HepG2 (cell line): ENCODE measurements around the gene CCDC83. TPM values are rescaled to one million over a fixed set of nuclear protein-coding genes. Genes with fewer than 3 reads are reported as not detected.

Source experiments
- ARID2 ChIP-seq: sonication (generic); formaldehyde crosslinking; IDR thresholded peaks from 2 replicates; pipeline ENCODE4 v1.8.1; 2022; ENCODE audit warnings: mild to moderate bottlenecking, missing genetic modification reagents, borderline replicate concordance
- ATF7-NPFF ChIP-seq: sonication (generic); formaldehyde crosslinking; IDR thresholded peaks from 2 replicates; pipeline ENCODE4 v1.8.1; 2023; ENCODE audit warnings: mild to moderate bottlenecking, low read depth, missing genetic modification reagents, moderate library complexity
- BRF2 ChIP-seq: sonication (generic); formaldehyde crosslinking; IDR thresholded peaks from 2 replicates; pipeline ENCODE4 v1.8.1; 2022; ENCODE audit warnings: mild to moderate bottlenecking, missing genetic modification reagents
- EEA1 ChIP-seq: sonication (generic); formaldehyde crosslinking; IDR thresholded peaks from 2 replicates; pipeline ENCODE4 v1.5.1; 2020; ENCODE audit warnings: mild to moderate bottlenecking, missing genetic modification reagents, borderline replicate concordance
- FOXA1 ChIP-seq, 2 experiments: fragments of 450-650 bp in 1 of 2; sonication (generic) in 1 of 2; formaldehyde crosslinking in 1 of 2; IDR thresholded peaks; 2 replicates each; pipeline versions ENCODE4 v1.4.0 to v1.6.1; 2016 to 2020; ENCODE audit warnings: missing genetic modification reagents in 1 of 2
- GATAD2A ChIP-seq: IDR thresholded peaks from 2 replicates; pipeline ENCODE4 v1.6.1; 2016
- JDP2 ChIP-seq: sonication (generic); formaldehyde crosslinking; IDR thresholded peaks from 2 replicates; pipeline ENCODE4 v1.8.1; 2022; ENCODE audit warnings: missing genetic modification reagents, borderline replicate concordance
- MBNL3 ChIP-seq: fragments of 250-450 bp; sonication (Bioruptor Pico); conservative IDR thresholded peaks from 2 replicates; pipeline ENCODE4 v1.8.0; 2022; ENCODE audit warnings: mild to moderate bottlenecking, inconsistent platforms
- MXI1 ChIP-seq: IDR thresholded peaks from 3 replicates; pipeline ENCODE4 v1.6.1; 2012; ENCODE audit warnings: low read depth, low read length, inconsistent platforms, borderline replicate concordance
- NR3C1 ChIP-seq: sonication (generic); formaldehyde crosslinking; IDR thresholded peaks from 2 replicates; pipeline ENCODE4 v1.4.0; 2020; ENCODE audit warnings: missing genetic modification reagents
- REST ChIP-seq, 2 experiments: IDR thresholded peaks; 2 replicates each; pipeline ENCODE4 v1.6.1; 2011 to 2012; ENCODE audit warnings: low read length in 2 of 2, borderline replicate concordance in 1 of 2, low read depth in 1 of 2, mild to moderate bottlenecking in 1 of 2, moderate library complexity in 1 of 2
- SALL1 ChIP-seq: sonication (generic); formaldehyde crosslinking; IDR thresholded peaks from 2 replicates; pipeline ENCODE4 v1.8.0; 2022; ENCODE audit warnings: mild to moderate bottlenecking, missing genetic modification reagents
- SKI ChIP-seq: fragments of 450-650 bp; IDR thresholded peaks from one replicate; pipeline ENCODE4 v1.6.1; 2018; ENCODE audit warnings: mild to moderate bottlenecking; ENCODE audit not compliant: partially characterized antibody
- TEAD2 ChIP-seq: sonication (generic); formaldehyde crosslinking; IDR thresholded peaks from 2 replicates; pipeline ENCODE4 v1.9.0; 2021; ENCODE audit warnings: missing genetic modification reagents
- ZFP36L2 ChIP-seq: sonication (generic); formaldehyde crosslinking; IDR thresholded peaks from 2 replicates; pipeline ENCODE4 v1.4.0; 2020; ENCODE audit warnings: missing genetic modification reagents
- ZMYM4 ChIP-seq: sonication (generic); formaldehyde crosslinking; IDR thresholded peaks from 2 replicates; pipeline ENCODE4 v1.8.1; 2023; ENCODE audit warnings: mild to moderate bottlenecking, missing genetic modification reagents
- ZNF136 ChIP-seq: sonication (generic); formaldehyde crosslinking; IDR thresholded peaks from 2 replicates; pipeline ENCODE4 v1.8.1; 2022; ENCODE audit warnings: low read depth, mild to moderate bottlenecking, moderate library complexity, missing genetic modification reagents
- ZNF282 ChIP-seq: fragments of 450-650 bp; IDR thresholded peaks from 2 replicates; pipeline ENCODE4 v1.6.1; 2018; ENCODE audit not compliant: partially characterized antibody
- ZNF335 ChIP-seq: sonication (generic); formaldehyde crosslinking; IDR thresholded peaks from 2 replicates; pipeline ENCODE4 v1.4.0; 2020; ENCODE audit warnings: missing genetic modification reagents
- ZNF441 ChIP-seq: sonication (generic); formaldehyde crosslinking; IDR thresholded peaks from 2 replicates; pipeline ENCODE4 v1.7.0; 2021; ENCODE audit warnings: missing genetic modification reagents, borderline replicate concordance
- polyA plus RNA-seq, 8 experiments: library from polyadenylated mRNA; depleted of rRNA in 3 of 8; stranded (reverse) in 7 of 8; unstranded in 1 of 8; fragments of >200 nt; fragmentation: Illumina TruSeq in 4 of 8; extraction: Trizol in 4 of 8; gene quantifications; 2 replicates each; pipeline versions ENCODE4 v1.2.1 to v1.2.3, GENCODE V29; 2011 to 2016; ENCODE audit warnings: low read depth in 4 of 8, missing spikeins in 1 of 8, mixed read lengths in 1 of 8; ENCODE audit not compliant: insufficient read depth in 1 of 8
- total RNA-seq, 5 experiments: library from RNA; depleted of rRNA; stranded (reverse); fragments of >200 nt; fragmentation: Illumina TruSeq; extraction: Trizol; gene quantifications; 2 replicates each; pipeline ENCODE4 v1.2.3, GENCODE V29; 2016; ENCODE audit warnings: low read depth in 1 of 5
- TF ChIP-seq, protein P1 (sequence below): sonication (generic); formaldehyde crosslinking; IDR thresholded peaks from 2 replicates; pipeline ENCODE4 v1.4.0; 2020; ENCODE audit warnings: mild to moderate bottlenecking, low read depth, missing genetic modification reagents
- TF ChIP-seq, protein P2 (sequence below): sonication (generic); formaldehyde crosslinking; IDR thresholded peaks from 2 replicates; pipeline ENCODE4 v1.4.0; 2020; ENCODE audit warnings: mild to moderate bottlenecking, missing genetic modification reagents, borderline replicate concordance
- TF ChIP-seq, protein P3 (sequence below): sonication (generic); formaldehyde crosslinking; IDR thresholded peaks from 2 replicates; pipeline ENCODE4 v1.5.0; 2020; ENCODE audit warnings: missing genetic modification reagents, mild to moderate bottlenecking, borderline replicate concordance

CCDC83 gene
- total and polyA plus RNA-seq, 2 of the 13 experiments (the other 11 are each of a cell fraction or from before 2014, with no cell fraction given): not detected

GRCh38 chr11:85930879-85931366, 75.7 kb downstream of the CCDC83 start (continued):
- TF ChIP-seq BRF2 (CRISPR knock-in tag): peak; percentile 30; the same call in 1 of the 2 replicates
- no peak for TF ChIP-seq ZNF136 (CRISPR knock-in tag)
- TF ChIP-seq, protein P1, sequence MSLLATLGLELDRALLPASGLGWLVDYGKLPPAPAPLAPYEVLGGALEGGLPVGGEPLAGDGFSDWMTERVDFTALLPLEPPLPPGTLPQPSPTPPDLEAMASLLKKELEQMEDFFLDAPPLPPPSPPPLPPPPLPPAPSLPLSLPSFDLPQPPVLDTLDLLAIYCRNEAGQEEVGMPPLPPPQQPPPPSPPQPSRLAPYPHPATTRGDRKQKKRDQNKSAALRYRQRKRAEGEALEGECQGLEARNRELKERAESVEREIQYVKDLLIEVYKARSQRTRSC (CRISPR knock-in tag): no peak
- no peak; the same call in 1 of the 2 replicates for TF ChIP-seq ZNF441 (CRISPR knock-in tag)
- peak; percentile 74 for TF ChIP-seq ZMYM4
- TF ChIP-seq NR3C1 (CRISPR knock-in tag): no peak
- TF ChIP-seq REST (IDR thresholded peaks at IDR 0.05; ENCODE audit: borderline replicate concordance in 1 of 2, low read depth in 1 of 2, low read length in 2 of 2): peak in 1 of 2 experiments; percentile 56; a peak in 1 of 4 replicates
- TF ChIP-seq, protein P2, sequence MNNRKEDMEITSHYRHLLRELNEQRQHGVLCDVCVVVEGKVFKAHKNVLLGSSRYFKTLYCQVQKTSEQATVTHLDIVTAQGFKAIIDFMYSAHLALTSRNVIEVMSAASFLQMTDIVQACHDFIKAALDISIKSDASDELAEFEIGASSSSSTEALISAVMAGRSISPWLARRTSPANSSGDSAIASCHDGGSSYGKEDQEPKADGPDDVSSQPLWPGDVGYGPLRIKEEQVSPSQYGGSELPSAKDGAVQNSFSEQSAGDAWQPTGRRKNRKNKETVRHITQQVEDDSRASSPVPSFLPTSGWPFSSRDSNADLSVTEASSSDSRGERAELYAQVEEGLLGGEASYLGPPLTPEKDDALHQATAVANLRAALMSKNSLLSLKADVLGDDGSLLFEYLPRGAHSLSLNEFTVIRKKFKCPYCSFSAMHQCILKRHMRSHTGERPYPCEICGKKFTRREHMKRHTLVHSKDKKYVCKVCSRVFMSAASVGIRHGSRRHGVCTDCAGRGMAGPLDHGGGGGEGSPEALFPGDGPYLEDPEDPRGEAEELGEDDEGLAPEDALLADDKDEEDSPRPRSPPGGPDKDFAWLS (CRISPR knock-in tag): no peak
- peak; percentile 72 for TF ChIP-seq SALL1 (CRISPR knock-in tag)
- TF ChIP-seq GATAD2A (CRISPR knock-in tag): peak; percentile 97
- TF ChIP-seq TEAD2 (CRISPR knock-in tag): no peak
- no peak for TF ChIP-seq EEA1 (CRISPR knock-in tag)
- no peak for TF ChIP-seq MBNL3 (CRISPR knock-in tag)
- peak; percentile 91 for TF ChIP-seq FOXA1 (IDR thresholded peaks at IDR 0.05)
- TF ChIP-seq FOXA1 (CRISPR knock-in tag; IDR thresholded peaks at IDR 0.05): peak; percentile 94
- no peak for TF ChIP-seq JDP2 (CRISPR knock-in tag)
- TF ChIP-seq ATF7-NPFF (CRISPR knock-in tag): 0 out of 2 replicates have a peak, but pooled peaks have one; percentile 24
- no peak for TF ChIP-seq ZNF282
- TF ChIP-seq ZNF335: peak; percentile 57; the same call in 1 of the 2 replicates
- TF ChIP-seq ARID2 (CRISPR knock-in tag): no peak
- no peak for TF ChIP-seq MXI1
- TF ChIP-seq SKI: peak; percentile 53
- TF ChIP-seq ZFP36L2 (CRISPR knock-in tag): no peak
- TF ChIP-seq, protein P3, sequence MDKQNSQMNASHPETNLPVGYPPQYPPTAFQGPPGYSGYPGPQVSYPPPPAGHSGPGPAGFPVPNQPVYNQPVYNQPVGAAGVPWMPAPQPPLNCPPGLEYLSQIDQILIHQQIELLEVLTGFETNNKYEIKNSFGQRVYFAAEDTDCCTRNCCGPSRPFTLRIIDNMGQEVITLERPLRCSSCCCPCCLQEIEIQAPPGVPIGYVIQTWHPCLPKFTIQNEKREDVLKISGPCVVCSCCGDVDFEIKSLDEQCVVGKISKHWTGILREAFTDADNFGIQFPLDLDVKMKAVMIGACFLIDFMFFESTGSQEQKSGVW (CRISPR knock-in tag): no peak
